Activated CD8-positive, alpha-beta memory T cell treated with anti-CD3 and anti-CD28 coated beads for 4 hours (primary cell): ENCODE data around the gene FGFRL1.
A peak's percentile ranks its signal among the peaks of the same experiment; 100 is the strongest.

Source experiments
- DNase-seq, 2 donors: peaks; one replicate each; pipeline ENCODE4 v3.0.0-alpha.2; 2020; ENCODE audit warnings: low read depth in 2 of 2

FGFRL1 gene, protein sequence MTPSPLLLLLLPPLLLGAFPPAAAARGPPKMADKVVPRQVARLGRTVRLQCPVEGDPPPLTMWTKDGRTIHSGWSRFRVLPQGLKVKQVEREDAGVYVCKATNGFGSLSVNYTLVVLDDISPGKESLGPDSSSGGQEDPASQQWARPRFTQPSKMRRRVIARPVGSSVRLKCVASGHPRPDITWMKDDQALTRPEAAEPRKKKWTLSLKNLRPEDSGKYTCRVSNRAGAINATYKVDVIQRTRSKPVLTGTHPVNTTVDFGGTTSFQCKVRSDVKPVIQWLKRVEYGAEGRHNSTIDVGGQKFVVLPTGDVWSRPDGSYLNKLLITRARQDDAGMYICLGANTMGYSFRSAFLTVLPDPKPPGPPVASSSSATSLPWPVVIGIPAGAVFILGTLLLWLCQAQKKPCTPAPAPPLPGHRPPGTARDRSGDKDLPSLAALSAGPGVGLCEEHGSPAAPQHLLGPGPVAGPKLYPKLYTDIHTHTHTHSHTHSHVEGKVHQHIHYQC

DNA sequence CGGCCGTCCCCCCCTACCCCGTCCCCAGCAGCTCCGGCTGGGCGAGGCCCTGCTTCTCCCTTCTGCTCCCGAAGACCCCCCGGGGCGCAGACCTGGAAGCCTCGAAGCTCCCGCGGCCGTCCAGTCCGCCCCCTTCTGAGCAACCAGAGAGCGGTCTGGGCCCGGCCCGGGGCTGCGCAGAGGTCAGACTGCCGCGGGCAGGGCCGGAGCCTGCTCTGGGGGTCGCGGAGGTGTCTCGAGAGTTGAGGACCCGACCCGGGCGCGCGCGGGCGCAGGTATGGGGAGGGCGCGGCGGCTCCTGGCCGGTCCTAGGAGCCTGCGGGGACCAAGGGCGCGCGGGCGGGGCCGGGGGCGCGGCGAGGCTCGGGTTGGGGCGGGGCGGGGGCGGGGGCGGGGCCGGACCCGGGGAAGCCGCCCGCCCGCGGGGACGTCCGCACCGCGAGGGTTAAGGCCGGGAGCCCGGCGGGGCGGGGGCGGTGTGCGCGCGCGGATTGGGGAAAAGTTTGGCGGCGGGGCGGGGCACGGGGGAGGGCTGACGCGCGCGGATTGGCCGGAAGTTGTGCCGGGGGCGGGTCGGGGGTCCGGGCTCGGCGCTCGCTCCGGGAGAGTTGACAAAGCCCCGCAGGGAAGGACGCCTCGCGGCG, at the start of gene FGFRL1:
Gene FGFRL1, plus strand, starts transcription at position 605 of the 644 bp plus-strand sequence. CDS start 860 bp downstream, outside the sequence.
- peak; percentile 80 to 82 for DNase-seq

GRCh38 chr4:962231-963208, 48.9 kb upstream of the FGFRL1 start:
- DNase-seq = no peak

DNA sequence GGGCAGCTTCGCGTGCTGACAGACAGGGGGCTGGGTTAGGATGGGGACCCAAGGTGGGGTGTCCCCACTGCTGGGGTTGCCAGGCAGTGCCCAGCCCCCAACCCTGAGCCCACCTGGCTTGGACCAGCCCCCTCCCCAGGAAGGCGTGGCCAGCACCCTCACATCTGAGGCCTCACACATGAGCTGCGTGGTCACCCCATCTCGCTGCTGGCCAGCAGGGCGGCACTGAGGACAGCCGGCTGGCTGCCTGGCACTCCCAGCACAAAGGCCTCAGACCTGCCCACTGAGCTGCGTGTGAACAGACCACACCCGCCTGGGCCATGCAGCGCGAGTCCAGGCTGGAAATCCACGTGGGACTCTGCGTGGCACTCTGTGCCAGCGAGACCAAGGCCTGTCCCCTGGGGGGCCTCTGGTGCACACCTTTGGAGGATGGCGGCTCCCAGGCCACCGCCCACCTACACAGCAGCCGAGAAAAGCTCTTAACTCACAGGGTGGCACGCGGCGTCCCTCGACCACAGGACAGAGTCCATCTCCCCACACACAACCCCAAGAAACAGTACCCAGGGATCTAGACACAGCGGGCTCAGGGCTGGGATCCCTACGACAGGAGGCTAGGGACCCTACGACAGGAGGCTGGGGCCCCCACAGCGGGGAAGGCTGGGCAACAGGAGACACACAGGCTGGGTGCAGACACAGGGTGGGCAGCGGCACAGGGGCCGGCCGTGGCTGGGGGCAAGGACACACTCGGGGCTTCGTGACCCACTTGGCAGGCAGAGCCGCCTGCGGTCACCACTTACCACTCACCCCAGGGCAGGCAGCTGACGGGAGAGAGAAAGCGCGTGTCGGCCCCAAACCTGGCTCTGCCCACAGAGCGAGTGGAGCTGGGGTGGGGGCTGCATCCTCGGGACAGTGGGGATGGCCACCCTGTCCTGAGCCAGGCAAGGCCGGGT, 47.9 kb upstream of the FGFRL1 start:
- no peak for DNase-seq

DNA sequence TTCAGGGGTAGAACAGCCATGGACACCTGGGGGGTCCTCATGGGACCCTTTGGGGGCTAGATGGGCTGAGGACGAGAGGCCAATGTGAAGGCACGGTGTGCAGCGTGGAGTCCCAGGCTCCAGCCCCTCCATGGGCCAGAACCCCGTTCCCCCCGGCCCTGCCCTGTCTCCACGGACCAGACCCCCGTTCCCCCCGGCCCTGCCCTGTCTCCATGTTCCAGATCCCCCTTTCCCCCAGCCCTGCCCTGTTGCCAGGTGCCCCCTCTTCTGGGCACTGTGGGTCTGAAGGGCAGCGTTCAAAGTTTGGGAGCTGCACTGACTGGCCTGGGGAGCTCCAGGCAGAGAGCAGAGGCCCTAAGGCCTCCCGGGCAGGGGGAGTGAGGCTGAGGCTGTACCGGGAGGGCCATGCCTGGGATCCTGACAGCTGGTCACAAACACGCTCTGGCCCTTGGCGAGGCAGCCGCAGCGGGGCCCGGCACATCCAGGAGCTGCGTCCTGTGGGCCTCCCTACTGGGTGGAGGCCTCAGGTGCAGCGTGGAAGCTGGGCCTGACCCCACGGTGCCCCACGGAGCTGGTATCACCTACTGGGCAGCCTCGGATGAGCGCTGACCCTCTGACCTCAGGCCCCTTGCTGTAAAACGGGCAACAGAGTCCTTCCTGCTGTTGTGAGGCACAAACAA, 46.9 kb upstream of the FGFRL1 start:
- no peak for DNase-seq

- no peak for DNase-seq
These were observed 46.2 kb upstream of the FGFRL1 start for GRCh38 chr4:965048-965765.

DNA sequence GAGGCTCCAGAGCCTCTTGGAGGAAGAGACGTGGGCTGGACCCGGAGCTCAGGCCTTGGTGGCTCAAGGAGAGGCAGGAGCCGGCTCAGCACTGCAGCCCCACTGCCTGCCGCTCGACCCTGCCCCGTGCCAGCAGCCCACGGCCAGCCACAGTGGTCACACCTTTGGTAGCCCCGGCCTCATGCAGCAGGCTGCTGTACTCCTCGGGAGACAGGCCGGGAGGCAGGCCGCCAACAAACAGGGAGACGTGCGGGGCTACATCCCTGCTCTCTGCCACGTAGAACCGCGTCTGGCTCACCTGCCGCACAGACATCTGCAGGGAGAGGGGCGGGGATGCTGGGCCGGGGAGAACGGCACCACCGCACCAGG, 45.7 kb upstream of the FGFRL1 start:
- DNase-seq = no peak

DNA sequence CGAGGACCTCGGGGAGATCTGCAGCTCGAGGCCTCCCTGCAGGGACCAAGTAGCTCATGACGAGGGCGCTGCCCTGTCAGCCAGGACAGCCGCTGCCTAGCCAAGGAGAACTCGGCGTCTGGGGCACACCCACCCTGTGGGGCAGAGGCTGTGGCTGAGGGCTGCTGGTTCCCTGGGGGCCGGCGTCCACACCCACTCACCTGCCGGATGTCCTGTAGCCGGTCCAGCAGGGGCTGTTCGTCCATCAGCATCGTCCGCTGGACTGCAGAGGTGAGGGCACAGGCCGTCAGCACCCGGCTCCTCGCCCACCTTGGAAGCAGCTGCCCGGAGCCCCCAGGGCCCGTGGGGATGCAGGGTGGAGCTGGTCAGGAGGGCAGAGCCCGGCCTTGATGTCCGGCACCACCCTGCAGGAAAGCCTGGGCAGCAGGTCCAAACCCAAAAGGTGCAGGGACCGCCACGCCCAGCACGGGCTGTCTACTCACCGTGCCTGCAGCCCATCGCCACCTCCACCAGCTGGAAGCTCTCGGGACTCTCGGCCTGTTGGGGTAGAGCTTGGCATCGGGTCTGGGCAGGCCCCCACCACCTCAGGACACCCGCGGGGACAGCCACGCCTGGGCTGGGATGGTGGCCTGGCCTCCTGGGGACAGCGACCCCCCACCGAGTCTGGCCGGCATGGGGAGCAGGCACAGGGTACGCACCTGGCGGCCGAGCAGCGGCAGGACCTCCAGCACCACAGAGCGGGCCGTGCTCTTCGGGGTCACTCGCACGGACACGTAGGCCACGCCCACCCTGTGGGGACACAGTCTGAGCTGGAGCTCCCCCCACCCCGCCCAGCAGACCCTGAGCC, 44.9 kb upstream of the FGFRL1 start:
- DNase-seq = no peak

DNA sequence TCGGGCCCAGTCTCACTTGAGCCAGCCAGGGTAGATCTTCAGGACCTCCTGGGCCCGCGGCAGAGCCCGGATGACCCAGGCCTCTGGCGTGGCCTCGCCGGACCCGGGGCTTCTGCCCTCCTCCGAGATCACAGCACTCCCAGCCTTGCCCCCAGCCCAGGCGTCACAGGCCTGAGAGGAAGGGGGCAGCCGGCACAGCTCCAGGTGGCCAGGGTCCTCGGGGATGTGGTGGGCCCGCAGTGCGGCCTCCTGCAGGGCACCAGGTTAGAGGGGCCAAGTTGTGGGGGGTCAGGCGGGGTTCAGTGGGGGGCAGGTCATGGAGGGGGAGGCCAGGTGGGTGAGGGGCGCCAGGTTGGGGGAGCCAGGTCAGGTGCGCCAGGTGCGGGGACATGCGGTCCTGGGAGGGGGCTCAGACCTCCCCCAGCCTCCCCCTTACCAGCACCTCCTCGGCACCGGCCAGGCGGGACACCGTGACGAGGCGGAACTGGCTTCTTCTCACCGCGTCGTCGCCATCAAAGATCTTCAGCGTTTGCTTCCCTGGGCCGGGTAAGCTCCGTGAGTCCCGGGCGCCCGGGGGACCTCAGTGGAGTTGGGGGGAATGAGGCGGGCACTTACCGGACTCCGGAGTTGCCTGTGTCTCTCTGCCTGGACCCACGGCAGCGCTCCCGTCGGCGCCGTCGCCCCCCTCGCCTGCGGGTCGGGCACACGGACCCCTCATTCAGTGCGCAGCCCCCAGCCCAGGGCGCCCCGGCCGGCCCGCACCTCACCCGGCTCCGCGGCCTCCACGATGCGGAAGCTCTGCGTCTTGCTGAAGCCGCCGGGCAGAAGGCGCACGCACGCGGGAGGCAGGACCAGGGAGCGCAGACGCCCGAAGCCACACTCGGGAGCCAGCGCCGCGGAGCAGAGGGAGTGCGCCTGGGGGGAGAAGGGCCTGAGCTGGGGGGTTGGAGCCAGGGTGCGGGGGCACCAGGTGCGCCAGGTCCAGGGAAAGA, 44.0 kb upstream of the FGFRL1 start:
- DNase-seq = no peak

DNA sequence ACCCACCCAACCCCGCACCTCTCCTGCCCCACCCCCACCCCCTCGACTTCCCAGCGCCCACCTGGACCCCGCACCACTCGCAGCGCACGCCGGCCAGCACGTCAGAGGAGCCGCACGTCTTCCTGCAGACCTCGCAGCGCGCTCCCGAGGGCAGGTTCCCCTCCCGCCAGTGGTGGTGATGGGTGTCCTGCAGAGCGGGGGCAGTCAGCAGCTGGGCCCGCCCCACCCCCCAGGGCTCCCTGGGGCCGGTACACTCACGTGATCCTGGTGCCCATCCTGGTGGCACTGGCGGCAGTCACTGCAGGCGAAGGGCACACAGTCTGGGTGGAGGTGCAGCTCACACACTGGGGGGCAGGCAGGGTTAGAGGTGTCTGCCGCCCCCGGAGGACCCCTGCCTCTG, 43.2 kb upstream of the FGFRL1 start:
- no peak for DNase-seq

- DNase-seq = no peak
These were observed 42.6 kb upstream of the FGFRL1 start for GRCh38 chr4:968621-969394.

DNA sequence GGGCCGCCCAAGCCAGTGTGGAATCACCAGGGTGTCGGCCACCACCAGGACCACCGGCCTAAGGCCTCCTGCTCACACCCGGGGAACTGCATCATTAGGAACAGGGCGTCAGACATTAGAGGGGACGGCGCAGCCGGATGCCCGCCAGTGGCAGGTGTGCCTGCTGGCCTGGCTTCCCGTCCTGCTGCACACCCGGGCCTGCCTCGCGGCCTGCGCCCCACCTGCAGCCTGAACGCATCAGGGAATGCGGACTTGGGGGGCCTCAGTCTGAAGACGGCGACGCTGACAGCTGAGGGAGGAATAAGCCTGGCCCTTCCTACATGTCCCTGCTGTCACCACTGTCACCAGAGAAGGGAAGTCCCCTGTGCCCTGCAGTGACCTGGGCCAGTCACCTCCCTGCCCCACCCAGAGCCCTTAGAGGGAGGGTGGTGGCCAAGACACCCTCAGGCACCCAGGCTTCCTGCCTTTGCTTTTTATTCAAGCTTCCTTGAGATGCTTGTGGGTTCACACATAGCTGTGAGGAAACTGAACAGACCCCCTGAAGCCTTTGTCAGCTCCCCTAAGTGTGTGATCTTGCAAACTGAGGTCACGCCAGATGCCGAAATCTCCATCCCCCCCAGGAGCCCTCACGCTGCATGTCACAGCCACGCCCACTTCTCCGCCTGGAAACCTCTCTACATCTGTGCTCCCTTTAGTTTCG, 41.2 kb upstream of the FGFRL1 start:
- DNase-seq = no peak

GRCh38 chr4:970854-971520, 40.4 kb upstream of the FGFRL1 start:
- no peak for DNase-seq

GRCh38 chr4:971666-972500, 39.5 kb upstream of the FGFRL1 start:
- DNase-seq = no peak

GRCh38 chr4:972651-973424, 38.6 kb upstream of the FGFRL1 start:
- DNase-seq = peak; percentile 51 to 62
